GM23338 (cell line): ENCODE data around the gene CDH4. TPM values are rescaled to one million over a fixed set of nuclear protein-coding genes. Genes with fewer than 3 reads are reported as not detected.
A peak's percentile ranks its signal among the peaks of the same experiment; 100 is the strongest.

Experiments
- ATAC-seq: fragments of 200-7000 bp; cut with Tn5 transposase; 3 replicates; pipeline ENCODE4 v1.9.1; 2020
- DNase-seq: peaks from one replicate; pipeline ENCODE4 v3.0.0-alpha.2; 2015; ENCODE audit warnings: low spot score
- H2AFZ ChIP-seq: fragments of 200-600 bp; sonication (generic); 2 replicates; pipeline ENCODE4 v1.8.0; 2016; ENCODE audit warnings: antibody characterized with exemption, mild to moderate bottlenecking, moderate library complexity
- H3F3A ChIP-seq: fragments of 200-600 bp; sonication (generic); replicated peaks from 2 replicates; pipeline ENCODE4 v1.8.0; 2017; ENCODE audit warnings: antibody characterized with exemption, mixed run types, low read depth
- H3K27ac ChIP-seq: fragments of 200-600 bp; sonication (generic); 2 replicates; pipeline ENCODE4 v1.6.1; 2016; ENCODE audit warnings: low read depth
- H3K27me3 ChIP-seq: fragments of 200-600 bp; sonication (generic); 2 replicates; pipeline ENCODE4 v1.8.0; 2016; ENCODE audit warnings: mild to moderate bottlenecking, mixed run types, moderate library complexity; ENCODE audit not compliant: insufficient read depth
- H3K36me3 ChIP-seq: fragments of 200-600 bp; sonication (generic); 2 replicates; pipeline ENCODE4 v1.8.0; 2016; ENCODE audit warnings: mild to moderate bottlenecking; ENCODE audit not compliant: insufficient read depth
- H3K4me1 ChIP-seq: fragments of 200-600 bp; sonication (generic); 2 replicates; pipeline ENCODE4 v1.8.0; 2016; ENCODE audit warnings: mild to moderate bottlenecking, moderate library complexity; ENCODE audit not compliant: insufficient read depth
- H3K4me2 ChIP-seq: fragments of 200-600 bp; sonication (generic); 2 replicates; pipeline ENCODE4 v1.7.1; 2017; ENCODE audit warnings: mixed run types
- H3K4me3 ChIP-seq: fragments of 200-600 bp; sonication (generic); 2 replicates; pipeline ENCODE4 v1.6.1; 2016; ENCODE audit warnings: mixed run types
- H3K79me2 ChIP-seq: fragments of 200-600 bp; sonication (generic); replicated peaks from 2 replicates; pipeline ENCODE4 v1.8.0; 2017; ENCODE audit warnings: mild to moderate bottlenecking; ENCODE audit not compliant: insufficient read depth
- H3K9me2 ChIP-seq: fragments of 200-600 bp; sonication (generic); 2 replicates; pipeline ENCODE4 v1.8.0; 2017; ENCODE audit not compliant: insufficient read depth
- H4K20me1 ChIP-seq: fragments of 200-600 bp; sonication (generic); replicated peaks from 2 replicates; pipeline ENCODE4 v1.8.0; 2017; ENCODE audit warnings: mild to moderate bottlenecking; ENCODE audit not compliant: insufficient read depth
- H3K27ac Mint-ChIP-seq: 2 replicates; pipeline ENCODE4 v1.8.0; 2020; ENCODE audit warnings: inconsistent platforms, mild to moderate bottlenecking, moderate library complexity, mixed read lengths
- H3K27me3 Mint-ChIP-seq: 3 replicates; pipeline ENCODE4 v1.8.0; 2022; ENCODE audit warnings: low read depth, mild to moderate bottlenecking, moderate library complexity, mixed read lengths, inconsistent platforms; ENCODE audit not compliant: insufficient read depth, poor library complexity
- H3K36me3 Mint-ChIP-seq: 3 replicates; pipeline ENCODE4 v1.8.0; 2021; ENCODE audit warnings: low read depth, mild to moderate bottlenecking, inconsistent platforms, moderate library complexity, mixed read lengths
- H3K4me1 Mint-ChIP-seq: 3 replicates; pipeline ENCODE4 v1.8.0; 2020; ENCODE audit warnings: mild to moderate bottlenecking, inconsistent platforms, mixed read lengths
- H3K4me3 Mint-ChIP-seq: 3 replicates; pipeline ENCODE4 v1.8.0; 2021; ENCODE audit warnings: moderate library complexity, mild to moderate bottlenecking, inconsistent platforms, mixed read lengths
- H3K9me3 Mint-ChIP-seq: 3 replicates; pipeline ENCODE4 v1.8.0; 2020; ENCODE audit warnings: moderate library complexity, mild to moderate bottlenecking, inconsistent platforms, mixed read lengths
- EZH2 ChIP-seq: fragments of 200-600 bp; sonication (generic); IDR thresholded peaks from one replicate; pipeline ENCODE4 v1.8.0; 2017; ENCODE audit warnings: antibody characterized with exemption, mild to moderate bottlenecking, low read depth; ENCODE audit not compliant: unreplicated experiment
- JUNB ChIP-seq: IDR thresholded peaks from one replicate; pipeline ENCODE4 v1.6.1; 2016; ENCODE audit warnings: antibody characterized with exemption; ENCODE audit not compliant: unreplicated experiment
- POLR2AphosphoS5 ChIP-seq: IDR thresholded peaks from 2 replicates; pipeline ENCODE4 v1.6.1; 2016; ENCODE audit warnings: antibody characterized with exemption, low read depth
- ZNF331 ChIP-seq: fragments of 250-450 bp; sonication (Bioruptor Pico); IDR thresholded peaks from 2 replicates; pipeline ENCODE4 v1.5.0; 2020; ENCODE audit warnings: low read depth, mild to moderate bottlenecking, moderate library complexity
- polyA plus RNA-seq: library from polyadenylated mRNA; unstranded; fragments of >200 nt; fragmentation: Nextera tagmentation; extraction: Ambion mirVana; gene quantifications from 2 replicates; pipeline ENCODE4 v1.2.1, GENCODE V29; 2016
- total RNA-seq: library from RNA; depleted of rRNA; stranded (reverse); fragments of >200 nt; shearing (Covaris generic); gene quantifications from 2 replicates; pipeline ENCODE4 v1.2.3, GENCODE V29; 2014
- TF ChIP-seq, protein P1 (sequence below): IDR thresholded peaks from 2 replicates; pipeline ENCODE4 v1.6.1; 2016; ENCODE audit warnings: antibody characterized with exemption
- TF ChIP-seq, protein P2 (sequence below): IDR thresholded peaks from one replicate; pipeline ENCODE4 v1.6.1; 2018; ENCODE audit warnings: antibody characterized with exemption; ENCODE audit not compliant: unreplicated experiment
- TF ChIP-seq, protein P3 (sequence below), 2 experiments: fragments of 200-600 bp in 1 of 2; sonication (generic) in 1 of 2; conservative IDR thresholded peaks; 2 replicates each; pipeline versions ENCODE4 v1.5.1 to v1.6.1; 2016 to 2017; ENCODE audit warnings: antibody characterized with exemption in 2 of 2, low read depth in 2 of 2, mild to moderate bottlenecking in 2 of 2, moderate library complexity in 1 of 2
- TF ChIP-seq, protein P4 (sequence below): fragments of 250-450 bp; sonication (Bioruptor Pico); IDR thresholded peaks from 2 replicates; pipeline ENCODE4 v1.5.0; 2020; ENCODE audit warnings: mild to moderate bottlenecking, moderate library complexity

CDH4 gene
- total and polyA plus RNA-seq, 2 experiments from 2014 or later = 1.2 to 4.2 TPM

DNA sequence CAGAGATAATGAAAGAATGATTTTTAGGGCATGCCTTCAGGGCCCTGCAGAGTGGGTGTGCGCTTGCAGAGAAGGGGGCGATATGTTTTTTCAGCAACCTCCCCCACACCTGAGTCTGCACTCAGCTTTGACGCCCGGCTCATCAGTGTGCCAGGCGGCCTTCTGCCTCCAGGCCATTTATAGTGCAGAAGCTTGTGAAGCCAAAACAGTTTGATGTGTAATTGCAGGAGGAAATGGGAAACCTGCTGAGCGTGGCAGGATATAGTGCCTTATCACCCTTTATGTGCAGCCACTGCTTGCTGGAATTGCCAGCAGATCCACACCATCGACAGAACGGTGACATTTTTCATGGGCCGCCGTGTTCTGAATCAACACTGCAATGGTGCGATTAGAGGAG, 178.2 kb downstream of the CDH4 start (continued):
- TF ChIP-seq EZH2 (no peak), JUNB (no peak)

DNA sequence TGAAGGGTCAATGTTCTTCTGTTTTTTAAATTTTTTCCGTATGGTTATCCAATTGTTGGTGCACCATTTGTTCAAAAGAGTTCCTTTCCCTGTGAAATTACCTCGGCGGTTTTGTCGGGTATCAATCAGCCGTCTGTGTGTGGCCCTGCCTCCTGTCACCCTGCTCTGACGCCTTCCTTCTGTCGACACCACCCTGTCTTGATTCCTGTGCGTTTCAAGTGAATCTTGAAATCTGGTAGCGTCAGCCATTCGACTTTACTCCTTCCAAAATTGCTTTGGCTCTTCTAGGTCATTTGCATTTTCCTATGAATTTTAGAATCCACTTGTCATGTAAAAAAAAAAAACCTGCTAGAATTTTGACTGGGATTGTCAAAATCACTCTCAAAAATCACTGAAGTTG, 181.1 kb downstream of the CDH4 start:
- no peak overlapping the region for H3K4me3 ChIP-seq
- peak overlapping the region; percentile 56 for H3K4me2 ChIP-seq
- Mint-ChIP-seq H3K36me3 (peaks cover 18% of the 10 kb centered on the region; the same call in 2 of the 3 replicates), H3K27me3 (peaks cover 27% of the 10 kb centered on the region), H3K9me3 (peaks cover 18% of the 10 kb centered on the region; the same call in 2 of the 3 replicates), H3K4me3 (no peak overlapping the region), H3K4me1 (peaks cover 59% of the 10 kb centered on the region), H3K27ac (no peak overlapping the region)
- H3K9me2 ChIP-seq = no peaks in the 10 kb centered on the region; the same call in 1 of the 2 replicates
- no peaks in the 10 kb centered on the region; the same call in 1 of the 2 replicates for H3K27me3 ChIP-seq
- ATAC-seq (no peak), DNase-seq (no peak)
- no peaks in the 10 kb centered on the region for H3K36me3 ChIP-seq
- H3K27ac ChIP-seq = no peak overlapping the region
- no peak for TF ChIP-seq POLR2AphosphoS5
- TF ChIP-seq, protein P1, sequence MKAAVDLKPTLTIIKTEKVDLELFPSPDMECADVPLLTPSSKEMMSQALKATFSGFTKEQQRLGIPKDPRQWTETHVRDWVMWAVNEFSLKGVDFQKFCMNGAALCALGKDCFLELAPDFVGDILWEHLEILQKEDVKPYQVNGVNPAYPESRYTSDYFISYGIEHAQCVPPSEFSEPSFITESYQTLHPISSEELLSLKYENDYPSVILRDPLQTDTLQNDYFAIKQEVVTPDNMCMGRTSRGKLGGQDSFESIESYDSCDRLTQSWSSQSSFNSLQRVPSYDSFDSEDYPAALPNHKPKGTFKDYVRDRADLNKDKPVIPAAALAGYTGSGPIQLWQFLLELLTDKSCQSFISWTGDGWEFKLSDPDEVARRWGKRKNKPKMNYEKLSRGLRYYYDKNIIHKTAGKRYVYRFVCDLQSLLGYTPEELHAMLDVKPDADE = no peak
- TF ChIP-seq, protein P2, sequence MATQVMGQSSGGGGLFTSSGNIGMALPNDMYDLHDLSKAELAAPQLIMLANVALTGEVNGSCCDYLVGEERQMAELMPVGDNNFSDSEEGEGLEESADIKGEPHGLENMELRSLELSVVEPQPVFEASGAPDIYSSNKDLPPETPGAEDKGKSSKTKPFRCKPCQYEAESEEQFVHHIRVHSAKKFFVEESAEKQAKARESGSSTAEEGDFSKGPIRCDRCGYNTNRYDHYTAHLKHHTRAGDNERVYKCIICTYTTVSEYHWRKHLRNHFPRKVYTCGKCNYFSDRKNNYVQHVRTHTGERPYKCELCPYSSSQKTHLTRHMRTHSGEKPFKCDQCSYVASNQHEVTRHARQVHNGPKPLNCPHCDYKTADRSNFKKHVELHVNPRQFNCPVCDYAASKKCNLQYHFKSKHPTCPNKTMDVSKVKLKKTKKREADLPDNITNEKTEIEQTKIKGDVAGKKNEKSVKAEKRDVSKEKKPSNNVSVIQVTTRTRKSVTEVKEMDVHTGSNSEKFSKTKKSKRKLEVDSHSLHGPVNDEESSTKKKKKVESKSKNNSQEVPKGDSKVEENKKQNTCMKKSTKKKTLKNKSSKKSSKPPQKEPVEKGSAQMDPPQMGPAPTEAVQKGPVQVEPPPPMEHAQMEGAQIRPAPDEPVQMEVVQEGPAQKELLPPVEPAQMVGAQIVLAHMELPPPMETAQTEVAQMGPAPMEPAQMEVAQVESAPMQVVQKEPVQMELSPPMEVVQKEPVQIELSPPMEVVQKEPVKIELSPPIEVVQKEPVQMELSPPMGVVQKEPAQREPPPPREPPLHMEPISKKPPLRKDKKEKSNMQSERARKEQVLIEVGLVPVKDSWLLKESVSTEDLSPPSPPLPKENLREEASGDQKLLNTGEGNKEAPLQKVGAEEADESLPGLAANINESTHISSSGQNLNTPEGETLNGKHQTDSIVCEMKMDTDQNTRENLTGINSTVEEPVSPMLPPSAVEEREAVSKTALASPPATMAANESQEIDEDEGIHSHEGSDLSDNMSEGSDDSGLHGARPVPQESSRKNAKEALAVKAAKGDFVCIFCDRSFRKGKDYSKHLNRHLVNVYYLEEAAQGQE = no peak
- TF ChIP-seq, protein P3, sequence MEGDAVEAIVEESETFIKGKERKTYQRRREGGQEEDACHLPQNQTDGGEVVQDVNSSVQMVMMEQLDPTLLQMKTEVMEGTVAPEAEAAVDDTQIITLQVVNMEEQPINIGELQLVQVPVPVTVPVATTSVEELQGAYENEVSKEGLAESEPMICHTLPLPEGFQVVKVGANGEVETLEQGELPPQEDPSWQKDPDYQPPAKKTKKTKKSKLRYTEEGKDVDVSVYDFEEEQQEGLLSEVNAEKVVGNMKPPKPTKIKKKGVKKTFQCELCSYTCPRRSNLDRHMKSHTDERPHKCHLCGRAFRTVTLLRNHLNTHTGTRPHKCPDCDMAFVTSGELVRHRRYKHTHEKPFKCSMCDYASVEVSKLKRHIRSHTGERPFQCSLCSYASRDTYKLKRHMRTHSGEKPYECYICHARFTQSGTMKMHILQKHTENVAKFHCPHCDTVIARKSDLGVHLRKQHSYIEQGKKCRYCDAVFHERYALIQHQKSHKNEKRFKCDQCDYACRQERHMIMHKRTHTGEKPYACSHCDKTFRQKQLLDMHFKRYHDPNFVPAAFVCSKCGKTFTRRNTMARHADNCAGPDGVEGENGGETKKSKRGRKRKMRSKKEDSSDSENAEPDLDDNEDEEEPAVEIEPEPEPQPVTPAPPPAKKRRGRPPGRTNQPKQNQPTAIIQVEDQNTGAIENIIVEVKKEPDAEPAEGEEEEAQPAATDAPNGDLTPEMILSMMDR (conservative IDR thresholded peaks at IDR 0.05; ENCODE audit: low read depth in 2 of 2) = no peak
- TF ChIP-seq ZNF331 = no peak
- TF ChIP-seq JUNB = no peak
- TF ChIP-seq, protein P4, sequence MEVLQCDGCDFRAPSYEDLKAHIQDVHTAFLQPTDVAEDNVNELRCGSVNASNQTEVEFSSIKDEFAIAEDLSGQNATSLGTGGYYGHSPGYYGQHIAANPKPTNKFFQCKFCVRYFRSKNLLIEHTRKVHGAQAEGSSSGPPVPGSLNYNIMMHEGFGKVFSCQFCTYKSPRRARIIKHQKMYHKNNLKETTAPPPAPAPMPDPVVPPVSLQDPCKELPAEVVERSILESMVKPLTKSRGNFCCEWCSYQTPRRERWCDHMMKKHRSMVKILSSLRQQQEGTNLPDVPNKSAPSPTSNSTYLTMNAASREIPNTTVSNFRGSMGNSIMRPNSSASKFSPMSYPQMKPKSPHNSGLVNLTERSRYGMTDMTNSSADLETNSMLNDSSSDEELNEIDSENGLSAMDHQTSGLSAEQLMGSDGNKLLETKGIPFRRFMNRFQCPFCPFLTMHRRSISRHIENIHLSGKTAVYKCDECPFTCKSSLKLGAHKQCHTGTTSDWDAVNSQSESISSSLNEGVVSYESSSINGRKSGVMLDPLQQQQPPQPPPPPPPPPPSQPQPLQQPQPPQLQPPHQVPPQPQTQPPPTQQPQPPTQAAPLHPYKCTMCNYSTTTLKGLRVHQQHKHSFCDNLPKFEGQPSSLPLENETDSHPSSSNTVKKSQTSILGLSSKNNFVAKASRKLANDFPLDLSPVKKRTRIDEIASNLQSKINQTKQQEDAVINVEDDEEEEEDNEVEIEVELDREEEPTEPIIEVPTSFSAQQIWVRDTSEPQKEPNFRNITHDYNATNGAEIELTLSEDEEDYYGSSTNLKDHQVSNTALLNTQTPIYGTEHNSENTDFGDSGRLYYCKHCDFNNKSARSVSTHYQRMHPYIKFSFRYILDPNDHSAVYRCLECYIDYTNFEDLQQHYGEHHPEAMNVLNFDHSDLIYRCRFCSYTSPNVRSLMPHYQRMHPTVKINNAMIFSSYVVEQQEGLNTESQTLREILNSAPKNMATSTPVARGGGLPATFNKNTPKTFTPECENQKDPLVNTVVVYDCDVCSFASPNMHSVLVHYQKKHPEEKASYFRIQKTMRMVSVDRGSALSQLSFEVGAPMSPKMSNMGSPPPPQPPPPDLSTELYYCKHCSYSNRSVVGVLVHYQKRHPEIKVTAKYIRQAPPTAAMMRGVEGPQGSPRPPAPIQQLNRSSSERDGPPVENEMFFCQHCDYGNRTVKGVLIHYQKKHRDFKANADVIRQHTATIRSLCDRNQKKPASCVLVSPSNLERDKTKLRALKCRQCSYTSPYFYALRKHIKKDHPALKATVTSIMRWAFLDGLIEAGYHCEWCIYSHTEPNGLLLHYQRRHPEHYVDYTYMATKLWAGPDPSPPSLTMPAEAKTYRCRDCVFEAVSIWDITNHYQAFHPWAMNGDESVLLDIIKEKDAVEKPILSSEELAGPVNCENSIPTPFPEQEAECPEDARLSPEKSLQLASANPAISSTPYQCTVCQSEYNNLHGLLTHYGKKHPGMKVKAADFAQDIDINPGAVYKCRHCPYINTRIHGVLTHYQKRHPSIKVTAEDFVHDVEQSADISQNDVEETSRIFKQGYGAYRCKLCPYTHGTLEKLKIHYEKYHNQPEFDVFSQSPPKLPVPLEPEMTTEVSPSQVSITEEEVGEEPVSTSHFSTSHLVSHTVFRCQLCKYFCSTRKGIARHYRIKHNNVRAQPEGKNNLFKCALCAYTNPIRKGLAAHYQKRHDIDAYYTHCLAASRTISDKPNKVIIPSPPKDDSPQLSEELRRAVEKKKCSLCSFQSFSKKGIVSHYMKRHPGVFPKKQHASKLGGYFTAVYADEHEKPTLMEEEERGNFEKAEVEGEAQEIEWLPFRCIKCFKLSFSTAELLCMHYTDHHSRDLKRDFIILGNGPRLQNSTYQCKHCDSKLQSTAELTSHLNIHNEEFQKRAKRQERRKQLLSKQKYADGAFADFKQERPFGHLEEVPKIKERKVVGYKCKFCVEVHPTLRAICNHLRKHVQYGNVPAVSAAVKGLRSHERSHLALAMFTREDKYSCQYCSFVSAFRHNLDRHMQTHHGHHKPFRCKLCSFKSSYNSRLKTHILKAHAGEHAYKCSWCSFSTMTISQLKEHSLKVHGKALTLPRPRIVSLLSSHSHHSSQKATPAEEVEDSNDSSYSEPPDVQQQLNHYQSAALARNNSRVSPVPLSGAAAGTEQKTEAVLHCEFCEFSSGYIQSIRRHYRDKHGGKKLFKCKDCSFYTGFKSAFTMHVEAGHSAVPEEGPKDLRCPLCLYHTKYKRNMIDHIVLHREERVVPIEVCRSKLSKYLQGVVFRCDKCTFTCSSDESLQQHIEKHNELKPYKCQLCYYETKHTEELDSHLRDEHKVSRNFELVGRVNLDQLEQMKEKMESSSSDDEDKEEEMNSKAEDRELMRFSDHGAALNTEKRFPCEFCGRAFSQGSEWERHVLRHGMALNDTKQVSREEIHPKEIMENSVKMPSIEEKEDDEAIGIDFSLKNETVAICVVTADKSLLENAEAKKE (CRISPR knock-in tag) = no peak
- H3K79me2 ChIP-seq = no peaks in the 10 kb centered on the region
- no peaks in the 10 kb centered on the region for H4K20me1 ChIP-seq
- H2AFZ ChIP-seq = no peak overlapping the region
- H3F3A ChIP-seq = peaks cover 16% of the 10 kb centered on the region; the same call in 1 of the 2 replicates
- H3K4me1 ChIP-seq = peaks cover 49% of the 10 kb centered on the region
